ENCODE measurements around the gene PRKACA. TPM values are rescaled to one million over a fixed set of nuclear protein-coding genes. Genes with fewer than 3 reads are reported as not detected.

Gene PRKACA
- total RNA-seq, 2 experiments from 2014 or later = 21.1 to 62.0 TPM

DNA sequence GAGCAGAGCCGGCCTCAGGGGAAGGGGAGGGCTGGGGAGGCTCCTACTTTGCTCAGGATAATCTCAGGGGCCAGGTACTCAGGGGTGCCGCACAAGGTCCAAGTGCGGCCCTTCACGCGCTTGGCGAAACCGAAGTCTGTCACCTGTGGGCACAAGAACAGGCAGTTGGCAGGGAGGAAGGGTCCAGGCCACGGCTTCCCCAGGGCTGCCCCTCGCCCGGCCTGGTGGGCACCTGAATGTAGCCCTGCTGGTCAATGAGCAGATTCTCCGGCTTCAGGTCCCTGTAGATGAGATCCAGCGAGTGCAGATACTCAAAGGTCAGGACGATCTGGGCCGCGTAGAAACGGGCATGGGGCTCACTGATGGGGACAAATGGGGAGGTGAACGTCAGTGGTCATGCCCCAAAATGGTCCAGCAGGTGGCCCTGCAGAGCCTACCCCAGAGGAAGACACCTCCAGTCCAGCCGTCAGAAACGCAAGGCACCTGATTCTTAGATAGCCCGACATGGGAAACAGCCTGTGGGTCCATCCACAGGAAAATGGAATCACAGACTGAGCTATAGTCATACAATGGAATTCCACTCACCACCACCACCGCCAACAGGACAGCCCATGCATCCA, 19.9 kb downstream of the PRKACA start:
- no peak for DNase-seq (ENCODE audit: low spot score)
- no peak overlapping the region for H3K4me3 ChIP-seq (ENCODE audit: low read depth, low read length, poor library complexity, severe bottlenecking)
- H3K79me2 ChIP-seq (ENCODE audit: insufficient read depth, low read depth, low read length) = no peaks in the 10 kb centered on the region
- no peak overlapping the region for H3K27ac ChIP-seq (ENCODE audit: low read depth, low read length, poor library complexity, severe bottlenecking)
- peaks cover 9% of the 10 kb centered on the region for H3K9me3 ChIP-seq (ENCODE audit: low read length)
- H3K4me1 ChIP-seq (ENCODE audit: insufficient read depth, low read length, poor library complexity, severe bottlenecking) = peaks cover under 1% of the 10 kb centered on the region
- no peak overlapping the region for H2AFZ ChIP-seq (ENCODE audit: low read length)
- BruUV-seq (replicated peaks) = no TSS peak
- H3K9me2 ChIP-seq (ENCODE audit: insufficient read depth, low read length) = no peaks in the 10 kb centered on the region
- intact Hi-C loops (cut with micrococcal nuclease; ENCODE audit: unreplicated experiment) = no loop called here
- POLR2A ChIA-PET = no interaction called here
- CTCF ChIA-PET (ENCODE audit: unreplicated experiment) = no interaction called here
- no peak overlapping the region for H3K4me2 ChIP-seq (ENCODE audit: low read length)
- H4K20me1 ChIP-seq (ENCODE audit: insufficient read depth, low read length) = no peaks in the 10 kb centered on the region
- TF ChIP-seq EZH2phosphoT487 (IDR thresholded peaks at IDR 0.05; ENCODE audit: borderline replicate concordance, low read depth, low read length) = no peak
- TF ChIP-seq, protein P1, sequence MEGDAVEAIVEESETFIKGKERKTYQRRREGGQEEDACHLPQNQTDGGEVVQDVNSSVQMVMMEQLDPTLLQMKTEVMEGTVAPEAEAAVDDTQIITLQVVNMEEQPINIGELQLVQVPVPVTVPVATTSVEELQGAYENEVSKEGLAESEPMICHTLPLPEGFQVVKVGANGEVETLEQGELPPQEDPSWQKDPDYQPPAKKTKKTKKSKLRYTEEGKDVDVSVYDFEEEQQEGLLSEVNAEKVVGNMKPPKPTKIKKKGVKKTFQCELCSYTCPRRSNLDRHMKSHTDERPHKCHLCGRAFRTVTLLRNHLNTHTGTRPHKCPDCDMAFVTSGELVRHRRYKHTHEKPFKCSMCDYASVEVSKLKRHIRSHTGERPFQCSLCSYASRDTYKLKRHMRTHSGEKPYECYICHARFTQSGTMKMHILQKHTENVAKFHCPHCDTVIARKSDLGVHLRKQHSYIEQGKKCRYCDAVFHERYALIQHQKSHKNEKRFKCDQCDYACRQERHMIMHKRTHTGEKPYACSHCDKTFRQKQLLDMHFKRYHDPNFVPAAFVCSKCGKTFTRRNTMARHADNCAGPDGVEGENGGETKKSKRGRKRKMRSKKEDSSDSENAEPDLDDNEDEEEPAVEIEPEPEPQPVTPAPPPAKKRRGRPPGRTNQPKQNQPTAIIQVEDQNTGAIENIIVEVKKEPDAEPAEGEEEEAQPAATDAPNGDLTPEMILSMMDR (conservative IDR thresholded peaks at IDR 0.05; ENCODE audit: low read length) = peak; percentile 33
- peaks cover 25% of the 10 kb centered on the region for H3K36me3 ChIP-seq (ENCODE audit: insufficient read depth, low read length)

DNA sequence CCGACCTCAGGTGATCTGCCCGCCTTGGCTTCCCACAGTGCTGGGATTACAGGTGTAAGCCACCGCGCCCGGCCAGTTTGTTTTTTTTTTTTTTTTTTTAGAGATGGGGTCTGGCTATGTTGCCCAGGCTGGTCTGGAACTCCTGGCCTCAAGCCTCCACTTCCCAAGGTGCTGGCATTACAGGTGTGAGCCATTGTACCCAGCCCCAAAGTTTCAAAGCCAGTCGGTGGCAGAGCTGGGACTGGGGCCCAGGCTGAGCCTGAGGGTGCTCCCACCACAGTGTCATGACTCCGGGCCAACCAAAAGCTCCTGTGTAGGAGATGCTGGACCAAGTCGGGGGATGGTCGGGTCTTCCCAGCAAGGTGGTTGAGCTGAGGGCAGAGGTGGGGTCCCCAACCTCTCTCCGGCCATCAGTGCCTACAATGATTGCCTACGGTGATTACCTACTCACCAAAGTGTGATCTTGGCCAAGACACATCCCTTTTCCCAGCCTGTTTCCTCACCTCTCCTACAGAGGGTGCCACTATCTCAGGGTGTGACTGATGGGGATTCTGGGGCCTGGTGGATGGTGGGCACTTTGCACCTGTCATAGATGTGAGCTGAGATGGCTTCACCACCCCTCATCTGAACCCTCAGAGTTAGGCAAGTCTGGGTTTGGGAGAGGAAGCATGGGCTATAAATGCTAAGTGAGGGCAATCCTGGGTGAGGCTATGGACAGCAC, 21.1 kb downstream of the PRKACA start:
- H2AFZ ChIP-seq (ENCODE audit: low read length) = no peak overlapping the region
- H3K79me2 ChIP-seq (ENCODE audit: insufficient read depth, low read depth, low read length) = no peaks in the 10 kb centered on the region
- ChIA-PET POLR2A (interaction anchor here (1.6 kb wide), 1 partner anchor 19 kb away, joined by 4 read pairs; no protein-coding TSS in a partner anchor), CTCF (ENCODE audit: unreplicated experiment) (no interaction called here)
- no peak overlapping the region for H3K27ac ChIP-seq (ENCODE audit: low read depth, low read length, poor library complexity, severe bottlenecking)
- no peaks in the 10 kb centered on the region for H4K20me1 ChIP-seq (ENCODE audit: insufficient read depth, low read length)
- H3K36me3 ChIP-seq (ENCODE audit: insufficient read depth, low read length) = peaks cover 18% of the 10 kb centered on the region
- H3K4me2 ChIP-seq (ENCODE audit: low read length) = no peak overlapping the region
- H3K9me2 ChIP-seq (ENCODE audit: insufficient read depth, low read length) = no peaks in the 10 kb centered on the region
- intact Hi-C loops (cut with micrococcal nuclease; ENCODE audit: unreplicated experiment) = no loop called here
- no TSS peak for BruUV-seq (replicated peaks)
- no peak for TF ChIP-seq EZH2phosphoT487 (IDR thresholded peaks at IDR 0.05; ENCODE audit: borderline replicate concordance, low read depth, low read length)
- TF ChIP-seq, protein P1 (conservative IDR thresholded peaks at IDR 0.05; ENCODE audit: low read length) = peak; percentile 47
- peaks cover 8% of the 10 kb centered on the region for H3K4me1 ChIP-seq (ENCODE audit: insufficient read depth, low read length, poor library complexity, severe bottlenecking)
- no peak for DNase-seq (ENCODE audit: low spot score)
- peaks cover 9% of the 10 kb centered on the region for H3K9me3 ChIP-seq (ENCODE audit: low read length)
- H3K4me3 ChIP-seq (ENCODE audit: low read depth, low read length, poor library complexity, severe bottlenecking) = no peak overlapping the region

DNA sequence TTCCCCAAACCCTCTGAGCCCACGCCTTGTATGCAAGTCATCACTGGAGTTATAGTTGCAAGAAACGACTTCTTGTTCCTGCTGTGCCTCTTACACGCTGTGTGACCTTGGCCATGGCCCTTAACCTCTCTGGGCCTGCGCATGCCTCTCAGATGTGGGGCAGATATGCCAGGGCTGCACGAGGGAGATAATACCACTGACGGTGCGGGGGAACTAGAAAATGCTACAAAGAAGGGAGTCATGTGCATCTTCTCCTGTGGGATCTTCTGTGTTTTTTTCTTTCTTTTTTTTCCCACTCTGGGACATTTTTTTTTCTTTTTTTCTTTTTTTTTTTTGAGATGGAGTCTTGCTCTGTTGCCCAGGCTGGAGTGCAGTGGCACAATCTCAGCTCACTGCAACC, 22.7 kb downstream of the PRKACA start:
- ChIA-PET POLR2A (no interaction called here), CTCF (ENCODE audit: unreplicated experiment) (no interaction called here)
- H3K9me2 ChIP-seq (ENCODE audit: insufficient read depth, low read length) = no peaks in the 10 kb centered on the region
- TF ChIP-seq EZH2phosphoT487 (IDR thresholded peaks at IDR 0.05; ENCODE audit: borderline replicate concordance, low read depth, low read length) = no peak
- TF ChIP-seq, protein P1 (conservative IDR thresholded peaks at IDR 0.05; ENCODE audit: low read length) = no peak
- H2AFZ ChIP-seq (ENCODE audit: low read length) = no peak overlapping the region
- no peak for DNase-seq (ENCODE audit: low spot score)
- peaks cover 9% of the 10 kb centered on the region for H3K9me3 ChIP-seq (ENCODE audit: low read length)
- intact Hi-C loops (cut with micrococcal nuclease; ENCODE audit: unreplicated experiment) = no loop called here
- H3K4me1 ChIP-seq (ENCODE audit: insufficient read depth, low read length, poor library complexity, severe bottlenecking) = peaks cover 8% of the 10 kb centered on the region
- H4K20me1 ChIP-seq (ENCODE audit: insufficient read depth, low read length) = no peaks in the 10 kb centered on the region
- H3K36me3 ChIP-seq (ENCODE audit: insufficient read depth, low read length) = peaks cover 18% of the 10 kb centered on the region
- H3K79me2 ChIP-seq (ENCODE audit: insufficient read depth, low read depth, low read length) = no peaks in the 10 kb centered on the region
- no TSS peak for BruUV-seq (replicated peaks)
- no peak overlapping the region for H3K27ac ChIP-seq (ENCODE audit: low read depth, low read length, poor library complexity, severe bottlenecking)
- no peak overlapping the region for H3K4me3 ChIP-seq (ENCODE audit: low read depth, low read length, poor library complexity, severe bottlenecking)
- H3K4me2 ChIP-seq (ENCODE audit: low read length) = no peak overlapping the region

Measured in OCI-LY7 (cell line).